GM21515 (cell line): ENCODE data around the gene C1orf167.
A peak's percentile ranks its signal among the peaks of the same experiment; 100 is the strongest.
"Not testable (repeated sequence)": the region's sequence is repeated elsewhere in the genome, so short reads cannot be mapped to it uniquely, and the experiment has no call there.

Experiments
- ATAC-seq: cut with Tn5 transposase; IDR thresholded peaks from one replicate; pipeline ENCODE4 v1.9.1; 2021; ENCODE audit not compliant: unreplicated experiment

The C1orf167 gene

DNA sequence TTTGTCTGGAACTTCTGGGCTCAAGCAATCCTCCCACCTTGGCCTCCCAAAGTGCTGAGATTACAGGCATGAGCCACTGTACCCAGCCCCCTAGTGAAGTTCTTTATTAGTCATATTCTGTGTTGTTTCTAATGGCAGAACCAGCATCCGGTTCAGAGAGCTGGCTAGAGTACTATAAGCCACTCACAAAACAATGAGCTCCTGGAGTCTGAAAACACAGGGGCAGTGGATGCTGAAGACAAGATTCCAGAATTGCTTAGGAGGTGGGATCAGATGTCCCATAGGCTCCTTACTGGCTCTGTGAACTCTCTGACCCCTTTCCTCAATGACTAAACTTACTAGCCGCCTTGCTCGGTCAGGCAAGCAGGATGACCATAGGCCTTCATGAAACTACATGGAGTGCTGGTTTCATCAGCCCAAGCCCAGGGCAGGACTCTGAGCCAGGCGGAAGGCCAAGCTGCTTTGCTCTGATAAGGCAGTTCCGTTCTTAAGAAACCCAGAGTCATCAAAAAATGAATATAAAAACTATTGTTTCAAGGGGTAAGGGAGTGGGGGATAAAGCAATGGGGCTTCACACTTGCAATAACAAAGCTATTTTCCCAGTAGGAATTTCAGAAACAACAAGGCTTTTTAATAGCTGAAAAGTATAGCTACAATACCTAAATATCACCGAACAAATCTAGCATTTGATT is 35.7 kb downstream of the C1orf167 start:
- no peak for ATAC-seq

DNA sequence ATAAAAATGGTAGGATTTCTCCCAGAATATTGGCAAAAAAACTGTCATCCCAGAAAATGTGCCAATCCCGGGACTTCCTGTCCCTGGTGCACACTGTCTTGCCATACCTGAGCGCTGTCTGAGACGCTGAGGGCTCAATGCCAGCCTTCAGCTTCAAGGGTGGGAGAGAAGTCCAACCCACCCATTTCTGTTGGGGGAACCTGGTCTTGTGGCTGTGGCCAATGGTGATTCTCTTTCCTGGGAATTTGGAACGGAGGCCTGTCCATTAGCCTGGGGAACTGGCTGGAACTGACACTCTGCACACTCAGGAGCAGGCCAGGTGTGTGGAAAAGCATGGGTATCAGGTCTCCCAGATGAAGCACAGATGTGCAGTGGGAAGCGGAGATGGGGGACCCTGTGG is 37.1 kb downstream of the C1orf167 start:
- ATAC-seq, result no peak

DNA sequence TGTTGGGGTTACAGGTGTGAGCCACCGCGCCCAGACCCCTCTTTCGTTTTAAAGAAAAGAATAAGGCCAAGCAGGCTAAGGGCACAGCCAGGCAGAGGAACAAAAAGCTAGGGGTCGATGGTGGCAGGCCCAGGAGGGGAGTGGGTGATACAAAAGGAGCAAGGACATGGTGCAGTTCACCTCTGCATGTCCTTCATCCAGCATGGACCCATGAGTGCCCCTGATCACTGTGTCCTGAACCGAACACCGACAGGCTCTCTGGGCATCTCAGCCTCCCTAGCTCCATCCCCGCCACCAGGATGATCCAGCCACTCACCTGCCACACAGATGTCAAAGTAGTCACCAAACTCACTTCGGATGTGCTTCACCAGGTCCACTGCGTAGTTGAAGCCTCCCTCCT is 37.9 kb downstream of the C1orf167 start:
- no peak for ATAC-seq

DNA sequence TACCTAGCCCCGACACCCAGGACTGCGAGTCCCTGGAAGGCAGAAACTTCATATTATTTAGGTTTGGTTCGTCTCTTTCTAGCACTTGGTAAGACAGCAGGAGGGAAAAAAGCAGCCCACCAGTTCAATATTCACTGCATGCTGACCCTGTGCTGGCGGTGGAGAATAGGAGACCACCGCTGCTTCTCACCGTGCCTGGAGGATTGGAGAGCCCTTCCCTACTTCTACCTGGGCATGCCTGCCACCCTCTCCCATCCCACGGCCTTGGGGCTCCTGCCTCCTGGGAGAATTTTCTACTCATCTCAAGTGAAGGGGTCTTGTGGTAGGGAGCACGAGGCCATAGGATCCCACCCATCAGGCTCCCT is 38.4 kb downstream of the C1orf167 start:
- no peak for ATAC-seq

DNA sequence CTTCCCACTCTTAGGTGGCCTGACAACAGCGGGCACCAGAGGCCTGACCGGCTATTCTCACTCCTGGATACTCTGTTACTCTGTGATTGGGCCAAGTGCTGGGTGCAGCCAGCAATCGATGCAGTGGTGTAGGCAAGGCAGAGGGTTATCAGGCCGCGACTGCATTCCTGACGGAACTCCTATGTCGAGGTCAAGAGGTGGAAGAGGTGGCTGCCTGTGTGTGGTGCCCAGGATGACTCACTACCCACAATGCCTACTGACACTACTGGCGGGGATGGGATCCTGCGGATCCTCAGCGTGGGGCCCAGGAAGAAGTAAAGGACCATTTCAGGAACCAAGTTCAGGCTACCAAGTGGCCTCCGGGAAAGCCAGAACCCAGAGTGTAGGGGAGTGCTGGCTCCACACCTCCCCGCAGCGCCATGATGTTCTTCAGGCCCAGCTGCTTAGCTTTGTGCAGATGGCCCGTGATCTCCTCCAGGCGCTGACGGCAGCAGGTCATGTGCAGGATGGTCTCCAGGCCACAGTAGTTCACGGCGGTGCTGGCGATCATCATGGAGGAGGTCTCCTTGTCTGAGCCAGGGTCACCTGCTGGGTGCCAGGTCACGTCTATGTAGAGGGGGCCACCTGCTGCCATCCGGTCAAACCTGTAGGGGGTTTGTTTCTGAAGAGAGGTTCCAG is 38.9 kb downstream of the C1orf167 start:
- no peak for ATAC-seq

DNA sequence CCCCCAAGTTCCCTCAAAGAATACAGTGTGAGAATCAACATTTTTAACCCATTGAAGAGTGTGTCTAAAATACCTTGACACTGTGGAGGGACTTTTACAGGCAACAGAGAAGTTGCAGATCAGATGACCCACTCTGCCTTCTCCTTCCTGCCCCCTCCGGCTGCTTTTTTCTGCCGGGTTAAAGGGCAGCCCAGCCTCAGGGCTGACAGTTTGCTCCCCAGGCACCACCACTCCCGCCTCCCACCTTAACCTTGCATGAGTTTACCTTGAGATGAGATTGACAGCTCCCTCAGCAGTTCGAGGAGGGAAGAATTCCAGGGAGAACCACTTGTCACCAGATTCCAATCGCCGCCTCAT is 40.6 kb downstream of the C1orf167 start:
- ATAC-seq, result no peak

DNA sequence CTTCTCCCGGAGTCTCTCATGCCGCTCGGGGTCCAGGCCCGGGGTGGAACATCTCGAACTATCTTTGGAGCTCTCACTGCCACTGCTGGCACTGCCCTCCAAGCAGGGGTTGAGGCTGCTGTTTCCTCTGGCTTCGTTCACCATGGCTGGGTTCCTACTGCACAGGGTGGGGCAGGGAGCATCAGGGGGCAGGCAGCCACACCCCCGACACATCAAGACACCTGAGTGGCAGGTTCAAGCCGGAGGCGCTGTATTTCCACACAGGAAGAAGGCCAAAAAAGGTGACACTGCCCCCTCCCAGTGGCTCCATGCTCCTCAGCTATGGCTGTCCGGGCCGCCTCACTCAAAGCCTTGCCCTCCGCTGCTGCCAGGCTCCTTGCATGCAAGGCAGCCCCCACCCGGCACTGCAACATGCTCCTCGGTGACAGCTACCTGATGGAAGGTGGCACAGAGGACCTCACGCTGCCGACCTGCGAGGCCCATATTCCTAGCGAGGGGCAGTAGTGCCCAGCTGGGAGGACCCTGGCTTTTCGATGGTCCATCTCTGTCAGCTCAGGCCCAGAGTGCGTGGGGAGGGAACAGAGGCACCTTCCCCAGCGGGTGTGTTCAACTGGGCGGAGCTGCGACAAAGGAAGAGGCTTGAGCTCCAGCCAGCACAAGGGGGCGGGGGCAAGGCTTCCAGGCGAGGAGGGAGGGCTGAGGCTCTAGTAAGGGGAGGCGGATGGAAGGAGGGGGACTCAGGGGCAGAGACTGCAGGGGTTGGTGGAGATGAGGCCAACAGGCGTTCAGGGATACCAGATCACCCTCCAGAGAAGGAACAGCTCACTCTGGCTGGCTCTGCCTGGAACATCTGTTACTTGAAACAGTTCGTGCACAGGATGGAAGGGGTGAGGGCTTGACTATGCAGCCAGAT is 41.2 kb downstream of the C1orf167 start:
- peak; percentile 28 for ATAC-seq

DNA sequence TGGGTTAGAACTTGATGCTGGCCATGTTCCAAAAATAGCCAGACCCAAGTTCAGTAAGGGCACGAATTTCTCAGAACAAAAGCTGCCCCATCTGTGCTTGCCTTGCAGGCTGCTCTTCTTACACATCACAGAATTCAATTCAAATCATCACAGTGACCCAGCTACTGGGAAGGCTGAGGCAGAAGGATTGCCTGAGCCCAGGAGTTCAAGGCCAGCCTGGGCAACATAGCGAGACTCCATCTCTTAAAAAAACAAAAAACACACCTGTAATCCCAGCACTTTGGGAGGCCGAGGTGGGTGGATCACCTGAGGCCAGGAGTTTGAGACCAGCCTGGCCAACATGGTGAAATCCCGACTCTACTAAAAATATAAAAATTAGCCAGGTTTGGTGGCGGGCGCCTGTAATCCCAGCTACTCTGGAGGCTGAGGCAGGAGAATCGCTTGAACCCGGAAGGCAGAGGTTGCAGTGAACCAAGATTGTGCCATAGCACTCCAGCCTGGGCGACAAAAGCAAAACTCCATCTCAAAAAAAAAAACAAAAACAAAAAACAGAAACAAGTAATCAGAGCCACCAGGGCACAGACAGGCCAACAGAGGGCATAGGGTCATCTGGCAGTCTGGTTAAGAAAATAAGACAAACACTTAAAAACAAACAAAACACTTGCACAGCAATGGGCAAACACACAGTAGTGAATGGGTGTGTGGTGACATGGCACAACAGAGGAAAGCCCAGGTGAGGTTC is 42.1 kb downstream of the C1orf167 start:
- ATAC-seq, result not testable (repeated sequence)

DNA sequence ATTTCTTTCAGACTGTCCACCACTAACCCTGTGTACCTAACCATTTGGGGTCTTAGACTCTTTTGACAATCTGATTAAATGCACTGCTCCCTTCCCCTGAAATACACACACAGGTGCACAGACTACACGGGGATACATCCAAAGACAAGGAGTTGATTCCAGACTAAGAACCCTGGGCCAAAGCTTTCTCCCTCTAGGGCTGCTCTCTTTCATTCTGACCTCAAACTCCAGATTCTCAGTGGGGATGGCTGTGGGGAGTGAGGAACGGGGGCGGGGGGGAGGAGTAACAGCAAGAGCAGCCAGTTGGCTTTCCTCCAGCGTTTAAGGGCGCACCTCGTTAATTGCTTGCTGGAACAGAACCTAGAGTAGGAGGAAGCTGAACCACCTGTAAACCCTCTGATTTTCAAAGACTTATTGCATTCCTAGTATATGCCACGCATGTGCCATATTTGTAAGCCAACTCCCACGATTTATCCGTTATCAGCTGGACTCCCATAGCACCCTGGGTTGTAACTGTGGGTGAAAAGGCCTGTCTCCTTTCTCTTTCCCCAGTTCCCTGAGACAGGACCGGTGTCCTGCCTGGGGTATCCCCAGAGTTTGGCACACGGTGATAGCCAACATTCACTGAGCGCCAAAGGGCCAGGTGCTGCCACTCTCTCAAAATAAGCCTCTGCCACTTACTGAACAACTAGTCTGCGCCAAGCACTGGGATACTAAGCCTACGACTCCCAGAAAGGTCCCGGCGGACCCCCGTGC is 42.9 kb downstream of the C1orf167 start:
- peak; percentile 0 for ATAC-seq

DNA sequence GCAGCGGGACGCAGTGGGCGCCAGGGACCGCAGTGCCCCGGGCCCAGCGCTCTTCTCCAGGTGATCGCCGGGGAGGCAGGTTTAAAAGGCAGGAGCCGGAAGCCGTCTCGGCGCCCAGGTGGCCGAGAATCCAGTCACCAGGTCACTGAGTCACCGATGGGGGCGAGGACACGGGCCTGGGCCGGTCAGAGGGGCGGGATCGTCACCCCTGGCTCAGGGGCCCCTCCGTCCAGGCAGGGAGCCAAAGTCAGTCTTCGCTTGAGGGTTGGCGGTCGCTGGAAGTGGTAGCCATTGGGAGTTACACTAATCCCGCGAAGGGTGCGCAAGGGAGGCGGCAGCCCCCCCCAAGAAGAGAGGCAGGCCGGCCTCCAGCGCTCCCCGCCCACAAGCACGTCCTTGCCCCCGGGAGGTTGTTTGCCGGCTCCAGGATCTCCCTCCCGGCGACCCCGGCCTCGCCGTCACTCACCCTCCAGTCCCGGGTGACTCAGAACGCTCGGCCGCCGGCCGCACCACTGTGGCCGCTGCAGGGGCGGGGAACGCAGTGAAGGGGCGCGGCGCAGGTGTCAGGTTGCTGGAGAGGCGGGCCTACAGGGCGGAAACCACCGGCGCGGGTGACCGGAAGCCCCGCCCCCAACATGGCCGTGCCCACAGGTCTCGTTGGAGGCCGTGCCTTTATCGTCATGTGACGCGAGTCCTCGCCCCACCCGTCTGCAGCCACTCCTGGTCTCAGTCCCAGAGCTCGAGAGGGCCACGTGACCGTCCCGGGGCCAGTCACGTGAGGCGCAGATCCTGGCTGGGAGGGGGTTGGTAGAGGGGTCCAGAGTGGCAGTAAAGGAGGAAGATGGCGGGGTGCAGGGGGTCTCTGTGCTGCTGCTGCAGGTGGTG is 43.7 kb downstream of the C1orf167 start, which contains the start of the genes CLCN6 and MTHFR:
TSS of gene CLCN6 (plus strand) at position 770 of the 885 bp plus-strand sequence. CDS start at position 842, 72 bp downstream.
TSS of gene MTHFR (minus strand) at position 543 of the 885 bp plus-strand sequence. CDS start 2,848 bp downstream, outside the sequence.
- peak; percentile 79 for ATAC-seq

DNA sequence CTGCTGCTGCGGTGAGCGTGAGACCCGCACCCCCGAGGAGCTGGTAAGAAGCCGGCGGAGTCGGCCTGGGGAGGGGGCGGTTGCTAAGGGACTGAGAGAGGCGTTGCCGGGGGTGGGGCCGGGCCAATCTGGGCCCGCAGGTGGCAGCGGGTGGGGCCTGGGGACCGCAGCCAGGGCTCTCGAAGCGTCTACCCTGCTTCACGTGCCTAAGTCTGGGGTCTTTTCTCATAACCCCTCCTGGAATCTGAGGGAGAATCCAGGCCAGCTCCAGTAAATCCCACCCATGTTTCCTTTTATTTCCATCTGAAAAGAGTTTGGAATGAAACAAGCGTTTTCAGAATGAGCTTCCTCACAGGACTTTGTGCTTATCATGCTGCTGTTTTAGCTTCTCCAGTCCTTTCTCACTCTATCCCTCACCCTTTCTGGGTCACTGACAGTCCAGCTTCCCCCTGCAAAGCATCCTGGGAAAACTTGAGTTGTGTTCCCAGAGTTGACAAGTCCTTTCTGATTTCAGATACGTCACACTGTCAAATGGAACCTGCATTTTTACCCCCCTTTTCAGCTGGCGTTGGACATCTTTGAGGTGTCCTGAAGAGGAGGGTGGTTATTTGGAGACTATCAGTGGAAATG is 44.4 kb downstream of the C1orf167 start:
- ATAC-seq, result peak; percentile 40

DNA sequence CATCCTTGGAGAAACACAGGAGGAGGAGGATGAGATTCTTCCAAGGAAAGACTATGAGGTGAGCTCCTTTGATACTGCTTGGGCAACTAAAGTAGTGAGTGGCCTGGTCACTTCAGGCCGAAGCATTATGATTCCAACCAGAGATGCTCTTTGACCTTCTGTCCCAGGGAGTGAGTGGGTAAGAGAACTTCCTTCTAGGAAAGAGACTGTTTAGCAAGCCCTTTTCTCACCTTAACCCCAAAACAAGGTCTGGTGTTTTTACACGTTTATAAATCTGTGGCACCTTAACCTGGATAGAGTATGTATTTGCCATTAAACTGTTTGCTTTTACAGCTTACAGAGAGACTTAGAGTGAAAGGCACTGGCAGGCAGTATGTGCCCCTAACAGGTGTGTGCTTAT is 45.1 kb downstream of the C1orf167 start:
- ATAC-seq, result no peak

DNA sequence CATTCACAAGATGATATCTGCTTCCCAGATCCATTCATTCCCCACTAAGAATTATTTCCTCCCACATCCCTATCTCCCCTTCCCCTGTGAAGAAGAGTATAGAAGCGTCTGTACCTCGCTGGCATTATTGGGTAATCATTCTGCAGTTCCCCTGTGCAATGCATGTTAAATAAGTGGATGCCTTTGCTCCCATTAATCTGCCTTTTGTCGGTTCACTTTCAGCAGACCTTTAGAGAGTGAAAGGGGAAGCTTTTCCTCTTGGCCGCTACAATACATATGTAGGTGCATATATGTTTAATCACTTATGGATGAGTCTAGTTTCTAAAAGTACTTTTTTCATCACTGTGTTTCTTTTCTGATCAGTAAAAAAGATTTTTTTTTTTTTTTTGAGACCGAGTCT is 51.0 kb downstream of the C1orf167 start:
- no peak for ATAC-seq

DNA sequence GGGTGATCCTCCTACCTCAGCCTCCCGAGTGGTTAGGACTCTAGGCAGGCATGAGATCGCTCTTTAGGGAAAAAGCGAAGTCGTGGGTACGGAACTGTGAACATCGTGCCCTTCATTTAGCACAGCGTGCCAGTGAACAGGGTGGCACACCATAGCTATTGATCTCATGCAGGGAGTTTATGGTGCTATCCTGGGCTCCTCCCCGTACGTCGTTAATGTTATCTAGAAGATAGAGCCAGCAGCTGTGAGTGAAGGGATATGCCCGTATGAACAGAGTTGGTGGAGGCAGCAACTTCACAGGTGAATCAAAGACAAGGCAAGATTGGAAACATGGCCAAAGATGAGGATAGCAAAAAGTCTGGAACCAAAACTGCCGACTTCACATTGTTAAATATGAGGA is 55.2 kb downstream of the C1orf167 start:
- ATAC-seq, result no peak

DNA sequence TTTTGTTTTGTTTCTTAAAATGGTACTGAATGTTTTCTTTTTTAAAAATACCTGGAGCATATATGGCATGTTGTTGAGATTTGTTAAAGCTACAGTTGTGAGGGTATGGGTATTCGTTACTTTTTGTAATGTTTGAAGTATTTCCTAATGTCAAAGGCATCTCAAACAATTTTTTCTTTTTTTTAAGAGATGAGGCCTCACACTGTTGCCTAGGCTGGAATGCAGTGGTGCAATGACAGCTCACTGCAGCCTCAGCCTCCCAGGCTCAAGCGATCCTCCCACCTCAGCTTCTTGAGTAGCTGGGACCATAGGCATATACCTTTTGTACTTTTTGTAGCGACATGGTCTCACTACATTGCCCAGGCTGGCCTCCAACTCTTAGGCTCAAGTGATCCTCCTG is 60.1 kb downstream of the C1orf167 start:
- ATAC-seq, result no peak

DNA sequence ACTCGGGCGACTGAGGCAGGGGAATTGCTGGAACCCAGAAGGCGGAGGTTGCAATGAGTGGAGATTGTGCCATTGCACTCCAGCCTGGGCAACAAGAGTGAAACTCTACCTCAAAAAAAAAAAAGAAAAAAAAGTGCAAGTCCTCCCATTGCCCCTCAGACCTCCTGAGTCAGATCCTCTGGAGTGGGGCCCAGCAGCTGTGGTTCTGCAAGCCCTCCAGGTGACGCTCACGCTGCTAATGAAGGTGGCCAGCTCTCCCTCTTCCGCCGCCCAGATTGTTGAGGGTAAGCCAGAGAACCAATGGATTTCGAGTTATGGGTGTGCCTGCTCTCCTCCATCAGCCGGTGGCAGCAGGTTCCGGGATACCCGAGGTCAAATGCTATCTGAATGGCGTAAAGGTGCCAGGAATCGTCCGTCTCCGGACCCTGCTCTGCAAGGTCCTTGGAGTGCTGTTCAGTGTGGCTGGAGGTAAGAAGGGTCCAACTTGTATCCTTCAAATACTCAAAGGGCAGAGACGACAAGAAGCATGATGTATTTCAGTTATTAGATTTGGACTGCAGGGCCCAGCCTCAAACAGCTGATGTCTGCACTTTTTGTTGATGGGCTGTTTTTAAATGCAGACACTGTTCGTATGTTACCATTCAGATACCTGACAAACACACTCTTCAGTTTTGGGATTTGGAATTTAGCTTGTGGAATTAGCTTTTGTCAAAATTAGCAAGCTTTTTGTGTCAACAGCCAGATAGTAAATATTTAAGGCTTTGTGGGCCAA is 61.6 kb downstream of the C1orf167 start:
- no peak for ATAC-seq

DNA sequence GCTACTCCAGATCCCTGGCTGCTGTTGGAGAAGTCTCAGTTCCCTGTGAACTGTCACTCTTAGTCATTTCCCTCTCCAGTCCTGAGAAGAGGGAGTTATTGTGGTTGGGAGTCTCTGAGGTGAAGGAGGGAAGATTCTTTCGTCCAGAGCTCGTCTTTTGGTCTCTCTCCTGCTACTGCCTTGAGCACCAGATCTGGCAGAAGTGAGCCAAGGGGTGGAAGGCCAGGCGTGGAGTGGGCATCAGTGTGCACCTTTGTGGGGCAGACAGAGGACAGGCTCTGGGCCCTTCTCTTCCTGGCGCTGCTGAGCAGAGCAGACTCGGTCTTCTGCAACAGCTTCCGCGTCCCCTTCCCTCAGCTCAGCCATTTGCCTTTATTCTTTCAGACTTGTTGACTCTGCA is 63.1 kb downstream of the C1orf167 start:
- ATAC-seq, result no peak

DNA sequence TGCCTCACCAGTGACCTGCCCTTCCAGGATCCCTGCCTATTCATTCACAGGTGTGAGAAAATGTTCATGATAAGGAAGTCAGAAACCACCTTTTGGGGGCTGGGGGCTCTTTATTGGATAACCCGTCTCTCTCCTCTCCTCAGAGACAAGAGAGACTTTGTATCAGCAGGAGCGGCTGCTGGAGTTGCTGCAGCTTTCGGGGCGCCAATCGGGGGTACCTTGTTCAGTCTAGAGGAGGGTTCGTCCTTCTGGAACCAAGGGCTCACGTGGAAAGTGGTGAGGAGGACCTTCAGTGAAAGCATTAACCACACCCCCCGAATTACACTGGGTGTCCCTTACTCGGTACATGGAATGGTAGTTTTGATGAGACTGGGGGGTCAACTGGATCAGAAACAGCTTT is 65.0 kb downstream of the C1orf167 start:
- ATAC-seq, result no peak
